Activated CD4-positive, alpha-beta memory T cell treated with anti-CD3 and anti-CD28 coated beads, Interleukin-2, amount 10 ng/mL, durations not matched to agents 7 days and 5 days (primary cell): ENCODE measurements around the gene OR10H5. TPM values are rescaled to one million over a fixed set of nuclear protein-coding genes. Genes with fewer than 3 reads are reported as not detected.
"Not testable (repeated sequence)": the region's sequence is repeated elsewhere in the genome, so short reads cannot be mapped to it uniquely, and the experiment has no call there.

Source experiments
- CTCF ChIA-PET: fragments of 350-600 bp; sonication (Branson Sonifier 250); formaldehyde crosslinking; loops from one replicate; lab custom pipeline; 2021; ENCODE audit warnings: antibody characterized with exemption, inconsistent platforms; lab: Charles Lee
- POLR2A ChIA-PET: fragments of 350-600 bp; sonication (Branson Sonifier 250); formaldehyde crosslinking; loops from one replicate; lab custom pipeline; 2021; ENCODE audit warnings: antibody characterized with exemption; lab: Charles Lee
- DNase-seq: peaks from one replicate; pipeline ENCODE4 v3.0.0-alpha.2; 2020
- H3K27ac Mint-ChIP-seq: one replicate; pipeline ENCODE4 v1.8.0; 2021; ENCODE audit warnings: mild to moderate bottlenecking, mixed read lengths
- H3K27me3 Mint-ChIP-seq: one replicate; pipeline ENCODE4 v1.8.0; 2021; ENCODE audit warnings: mixed read lengths
- H3K36me3 Mint-ChIP-seq: one replicate; pipeline ENCODE4 v1.8.0; 2021; ENCODE audit warnings: low read depth, mixed read lengths
- H3K4me1 Mint-ChIP-seq: one replicate; pipeline ENCODE4 v1.8.0; 2021; ENCODE audit warnings: mixed read lengths
- H3K4me3 Mint-ChIP-seq: one replicate; pipeline ENCODE4 v1.8.0; 2021; ENCODE audit warnings: mild to moderate bottlenecking, mixed read lengths
- H3K9me3 Mint-ChIP-seq: one replicate; pipeline ENCODE4 v1.8.0; 2021; ENCODE audit warnings: mixed read lengths
- total RNA-seq, 2 experiments: library from RNA; stranded (reverse); gene quantifications; one replicate each; pipeline ENCODE4 v1.2.3, GENCODE V29; 2021

Gene OR10H5
- total RNA-seq, 2 experiments from 2014 or later, result not detected

DNA sequence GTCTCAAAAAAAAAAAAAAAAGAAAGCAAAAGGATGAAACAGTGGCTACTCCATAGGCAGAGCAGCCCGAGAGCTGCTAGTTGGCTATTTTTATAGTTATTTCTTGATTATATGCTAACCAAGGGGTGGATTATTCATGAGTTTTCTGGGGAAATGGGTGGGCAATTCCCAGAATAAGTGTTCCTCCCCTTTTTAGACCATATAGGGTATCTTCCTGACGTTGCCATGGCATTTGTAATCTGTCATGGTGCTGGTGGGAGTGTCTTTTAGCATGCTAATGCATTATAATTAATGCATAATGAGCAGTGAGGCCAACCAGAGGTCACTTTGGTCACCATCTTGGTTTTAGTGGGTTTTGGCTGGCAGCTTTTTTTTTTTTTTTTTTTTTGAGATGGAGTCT, 53.4 kb downstream of the OR10H5 start:
- Mint-ChIP-seq H3K4me1 (peaks cover 44% of the 10 kb centered on the region), H3K36me3 (peaks cover 2% of the 10 kb centered on the region), H3K4me3 (no peak overlapping the region), H3K27ac (no peak overlapping the region), H3K27me3 (no peaks in the 10 kb centered on the region), H3K9me3 (no peaks in the 10 kb centered on the region)
- CTCF ChIA-PET, result no interaction called here
- DNase-seq, result no peak
- POLR2A ChIA-PET, result no interaction called here

GRCh38 chr19:15841875-15842569, 54.6 kb downstream of the OR10H5 start:
- Mint-ChIP-seq H3K36me3 (peaks cover 2% of the 10 kb centered on the region), H3K4me3 (no peak overlapping the region), H3K27ac (no peak overlapping the region), H3K9me3 (no peaks in the 10 kb centered on the region), H3K27me3 (no peaks in the 10 kb centered on the region), H3K4me1 (peaks cover 43% of the 10 kb centered on the region)
- ChIA-PET POLR2A (no interaction called here), CTCF (no interaction called here)
- peak; percentile 23 for DNase-seq

DNA sequence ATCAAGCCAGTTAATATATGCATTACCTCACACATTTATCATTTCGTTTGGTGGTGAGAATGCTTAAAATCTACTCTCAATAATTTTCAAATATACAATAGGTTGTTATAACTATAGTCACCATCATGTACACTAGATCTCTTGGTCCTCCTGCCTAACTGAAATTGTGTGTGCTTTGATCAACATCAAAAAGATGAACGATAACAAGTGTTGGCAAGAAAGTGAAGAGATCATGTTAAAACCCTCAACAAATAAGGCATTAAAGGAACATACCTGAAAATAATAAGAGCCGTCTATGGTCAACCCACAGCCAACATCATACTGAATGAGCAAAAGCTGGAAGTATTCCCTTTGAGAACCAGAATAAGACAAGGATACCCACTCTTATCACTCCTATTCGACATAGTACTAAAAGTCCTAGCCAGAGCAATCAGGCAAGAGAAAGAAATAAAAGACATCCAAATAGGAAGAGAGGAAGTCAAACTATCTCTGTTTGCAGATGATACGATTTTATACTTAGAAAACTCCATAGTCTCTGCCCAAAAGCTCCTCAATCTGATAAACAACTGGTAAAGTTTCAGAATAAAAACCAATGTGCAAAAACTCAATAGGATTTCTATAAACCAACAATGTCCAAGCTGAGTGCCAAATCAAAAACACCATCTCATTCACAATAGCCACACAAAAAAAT, 55.9 kb downstream of the OR10H5 start:
- no peak for DNase-seq
- Mint-ChIP-seq H3K27me3 (no peaks in the 10 kb centered on the region), H3K4me1 (peaks cover 34% of the 10 kb centered on the region), H3K9me3 (no peaks in the 10 kb centered on the region), H3K36me3 (peaks cover 2% of the 10 kb centered on the region), H3K4me3 (no peak overlapping the region), H3K27ac (peak overlapping the region; percentile 74)
- POLR2A ChIA-PET, result interaction anchor here (1.2 to 1.9 kb wide), 4 partner anchors 8 to 376 kb away, joined by 3 to 6 read pairs (median 4); no protein-coding TSS in a partner anchor
- CTCF ChIA-PET, result interaction anchor here (1.2 kb wide), 1 partner anchor 8 kb away, joined by 4 read pairs; no protein-coding TSS in a partner anchor

DNA sequence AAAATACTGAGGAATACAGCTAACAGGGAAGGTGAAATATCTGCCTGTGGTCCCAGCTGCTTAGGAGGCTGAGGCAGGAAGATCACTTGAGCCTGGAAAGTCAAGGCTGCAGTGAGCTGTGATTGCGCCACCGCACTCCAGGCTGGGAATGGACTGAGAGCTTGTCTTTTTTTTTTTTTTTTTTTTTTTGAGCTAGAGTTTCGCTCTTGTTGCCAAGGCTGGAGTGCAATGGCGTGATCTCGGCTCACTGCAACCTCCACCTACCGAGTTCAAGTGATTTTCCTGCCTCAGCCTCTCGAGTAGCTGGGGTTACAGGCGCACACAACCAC, 56.4 kb downstream of the OR10H5 start:
- H3K27me3 Mint-ChIP-seq, H3K4me3 Mint-ChIP-seq, DNase-seq, H3K36me3 Mint-ChIP-seq, H3K9me3 Mint-ChIP-seq: not testable (repeated sequence)
- H3K4me1 Mint-ChIP-seq, result peaks cover 33% of the 10 kb centered on the region
- ChIA-PET CTCF (interaction anchor here (1.0 to 1.2 kb wide), 2 partner anchors 9 to 214 kb away, joined by 4 to 5 read pairs; no protein-coding TSS in a partner anchor), POLR2A (interaction anchor here (1.2 to 1.9 kb wide), 4 partner anchors 9 to 377 kb away, joined by 3 to 6 read pairs (median 4); no protein-coding TSS in a partner anchor)
- H3K27ac Mint-ChIP-seq, result peak overlapping the region; percentile 74

DNA sequence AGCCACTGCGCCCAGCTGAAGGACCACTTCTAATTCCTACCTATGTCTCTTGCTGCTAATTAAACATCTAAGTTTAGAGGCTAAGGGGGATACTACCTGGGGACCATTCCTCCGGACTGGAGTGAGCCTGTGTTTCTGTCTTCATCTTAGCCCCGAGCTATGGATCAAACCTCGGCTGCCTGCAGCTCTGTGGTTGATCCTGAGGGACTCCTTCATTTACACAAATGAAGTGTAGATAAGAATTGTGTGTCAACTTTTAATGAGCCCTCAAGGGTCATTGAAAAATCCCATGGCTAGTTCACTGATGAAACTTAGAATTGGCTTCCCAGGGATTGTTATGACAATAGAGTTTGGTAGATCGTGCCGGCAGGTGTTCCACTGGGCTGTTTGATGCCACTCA, 59.5 kb downstream of the OR10H5 start:
- no peak for DNase-seq
- Mint-ChIP-seq H3K9me3 (no peaks in the 10 kb centered on the region), H3K27me3 (no peaks in the 10 kb centered on the region), H3K4me1 (peaks cover 30% of the 10 kb centered on the region), H3K4me3 (no peak overlapping the region), H3K36me3 (peaks cover 2% of the 10 kb centered on the region), H3K27ac (no peak overlapping the region)
- POLR2A ChIA-PET, result interaction anchor here (1.8 kb wide), 1 partner anchor 10 kb away, joined by 4 read pairs; no protein-coding TSS in a partner anchor
- CTCF ChIA-PET, result no interaction called here

- CTCF ChIA-PET, result no interaction called here
- no peak overlapping the region for H3K27ac Mint-ChIP-seq
- H3K4me1 Mint-ChIP-seq, result peaks cover 4% of the 10 kb centered on the region
Measured at GRCh38 chr19:15850385-15850784, 62.9 kb downstream of the OR10H5 start.

More at GRCh38 chr19:15850385-15850784, 62.9 kb downstream of the OR10H5 start:
- Mint-ChIP-seq H3K4me3 (no peak overlapping the region), H3K27me3 (no peaks in the 10 kb centered on the region), H3K36me3 (no peaks in the 10 kb centered on the region), H3K9me3 (no peaks in the 10 kb centered on the region)
- POLR2A ChIA-PET, result no interaction called here
- no peak for DNase-seq

Other genes with a start within 250 kb of the OR10H5 start
- gene CYP4F8, start 172.4 kb upstream of the OR10H5 start, total RNA-seq, result not detected
- gene CYP4F3, start 146.8 kb upstream of the OR10H5 start, total RNA-seq, result under 1 TPM in 1 of 2 experiments, not detected in 1; 0.15 TPM
- not detected for gene CYP4F12, start 114.6 kb upstream of the OR10H5 start, total RNA-seq
- not detected for gene OR10H2, start 59.6 kb upstream of the OR10H5 start, total RNA-seq
- gene OR10H3, start 49.7 kb upstream of the OR10H5 start, total RNA-seq, result not detected
- gene OR10H1, start 28.0 kb downstream of the OR10H5 start, total RNA-seq, result not detected
- not detected for gene CYP4F2, start 110.4 kb downstream of the OR10H5 start, total RNA-seq
- gene CYP4F11, start 146.9 kb downstream of the OR10H5 start, total RNA-seq, result not detected
- gene OR10H4, start 161.3 kb downstream of the OR10H5 start, total RNA-seq, result not detected